ENCODE results near the gene HOXC5.

Gene HOXC5

DNA sequence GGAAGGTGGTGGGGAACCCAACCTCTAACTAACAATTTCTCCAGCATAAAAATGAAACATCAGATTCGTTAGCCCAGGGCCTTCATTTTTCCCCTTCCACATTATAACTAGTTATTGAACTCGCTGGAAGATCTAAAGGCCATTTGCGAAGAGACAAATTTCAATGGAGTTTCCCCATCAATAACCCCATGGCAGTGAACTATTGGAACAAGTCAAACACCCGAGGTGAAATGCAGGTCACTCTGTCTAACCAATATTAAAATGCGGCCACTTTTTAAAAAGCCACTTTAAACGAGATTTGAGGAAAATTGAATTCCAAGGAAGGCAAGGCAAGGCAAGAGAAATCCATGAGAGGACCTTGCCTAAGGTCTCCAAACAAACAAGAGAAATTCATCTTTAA is 16.3 kb downstream of the HOXC5 start:
- no peak for DNase-seq

DNA sequence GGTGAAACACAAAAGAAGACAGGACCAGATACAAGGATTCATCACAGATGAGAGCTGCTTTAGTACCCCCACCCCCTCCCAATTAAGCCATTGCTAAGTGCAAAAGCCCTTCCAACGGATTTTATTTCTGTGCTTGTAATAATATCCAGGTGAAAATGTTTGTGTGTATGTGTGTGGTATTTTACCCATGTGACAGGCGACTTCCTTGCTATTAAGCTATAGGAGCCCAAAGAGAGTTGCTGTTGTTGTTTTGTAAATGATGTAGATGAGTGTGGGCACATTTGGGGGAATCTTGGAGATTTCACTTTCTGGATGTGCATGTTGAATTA is 17.6 kb downstream of the HOXC5 start:
- DNase-seq = no peak

DNA sequence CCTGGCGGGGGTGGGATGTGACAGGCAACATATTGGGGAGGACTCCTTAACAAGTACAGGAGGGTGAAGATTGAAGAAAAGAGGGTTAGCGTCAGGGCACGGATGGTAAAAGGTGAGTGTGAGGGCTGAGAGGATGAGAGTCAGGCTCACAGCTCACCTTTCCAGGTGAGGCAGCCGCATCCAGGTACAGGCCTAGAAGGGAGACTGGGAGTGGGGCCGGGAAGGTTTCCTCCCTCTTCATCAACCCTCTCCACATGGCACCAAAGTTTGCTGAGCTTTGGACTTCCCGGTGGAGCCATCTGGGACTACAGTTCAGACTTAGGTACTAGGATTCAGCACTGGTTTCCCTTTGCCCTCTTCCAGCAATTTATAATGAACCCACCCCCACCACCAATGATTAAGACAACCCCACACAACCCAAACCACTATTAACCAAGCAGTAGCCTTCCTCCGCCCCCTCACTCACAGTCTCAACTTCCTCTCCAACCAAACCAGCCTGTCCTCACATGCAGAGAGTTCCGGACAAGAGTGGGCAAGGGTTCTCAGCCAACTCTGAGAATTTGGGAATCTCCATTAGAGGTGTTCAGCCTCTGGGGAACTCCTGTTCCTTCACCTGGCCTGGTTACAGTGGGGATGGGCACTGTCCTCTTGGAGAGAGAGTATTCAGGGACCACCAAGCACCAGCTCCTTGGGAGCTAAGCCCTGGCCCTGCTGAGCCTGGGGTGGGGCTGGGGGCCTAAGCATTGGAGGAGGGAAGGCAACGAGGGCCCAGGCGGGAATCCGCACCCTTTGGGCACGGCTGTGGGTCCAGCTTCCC is 18.4 kb downstream of the HOXC5 start:
- no peak for DNase-seq

DNA sequence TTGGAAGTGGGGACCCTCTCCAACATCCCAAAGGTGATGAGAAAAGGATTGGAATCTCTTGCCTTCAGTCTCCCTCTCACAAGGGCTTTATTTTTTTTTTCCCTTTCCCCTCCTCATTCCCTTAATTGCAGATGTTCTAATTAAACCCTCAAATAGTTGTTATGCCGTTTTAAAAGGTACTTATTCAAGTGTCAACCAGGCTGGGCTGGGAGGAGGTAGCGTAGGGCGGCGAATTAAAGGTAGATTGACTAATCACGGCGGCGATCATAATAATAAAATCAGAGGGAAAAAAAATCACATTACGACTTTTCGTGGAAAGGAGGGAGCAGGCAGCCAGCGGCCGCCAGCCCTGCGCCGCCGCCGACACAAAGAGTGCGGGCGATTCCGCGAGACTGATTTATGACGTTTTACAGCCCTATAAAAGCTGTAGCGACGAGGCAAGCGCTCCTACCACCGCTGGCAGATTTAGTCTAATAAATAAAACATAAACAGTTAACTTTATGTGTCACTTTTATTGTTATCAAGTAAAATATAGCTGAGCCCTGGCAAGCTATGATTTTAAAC is 19.1 kb downstream of the HOXC5 start:
- no peak for DNase-seq

DNA sequence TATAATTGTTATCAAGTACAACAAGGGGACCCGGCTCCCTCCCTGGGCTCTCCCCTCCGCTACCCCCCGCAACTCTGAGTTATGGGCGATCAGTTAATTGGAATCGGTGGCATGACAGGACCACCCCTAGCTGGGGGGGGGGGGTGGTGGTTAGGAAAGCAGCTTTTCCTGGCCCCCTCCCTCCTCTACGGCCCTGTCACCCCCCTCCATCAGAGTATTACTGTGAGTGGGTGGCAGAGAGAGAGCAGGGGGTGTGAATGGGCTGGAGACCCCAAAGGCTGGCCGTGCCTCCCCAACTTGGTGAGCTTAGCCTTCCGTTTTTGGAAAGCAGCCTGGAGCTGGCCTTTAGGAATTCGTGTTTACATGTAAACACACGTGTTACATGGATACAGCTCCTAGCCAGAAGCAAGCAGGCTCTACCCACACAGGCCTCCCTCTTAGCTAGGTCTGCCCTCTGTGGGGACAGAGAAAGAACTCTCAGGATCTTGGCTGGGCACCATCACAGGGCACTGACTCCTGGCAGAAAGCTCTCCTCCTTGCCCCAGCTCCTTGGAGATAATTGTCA is 19.7 kb downstream of the HOXC5 start:
- DNase-seq = no peak

DNA sequence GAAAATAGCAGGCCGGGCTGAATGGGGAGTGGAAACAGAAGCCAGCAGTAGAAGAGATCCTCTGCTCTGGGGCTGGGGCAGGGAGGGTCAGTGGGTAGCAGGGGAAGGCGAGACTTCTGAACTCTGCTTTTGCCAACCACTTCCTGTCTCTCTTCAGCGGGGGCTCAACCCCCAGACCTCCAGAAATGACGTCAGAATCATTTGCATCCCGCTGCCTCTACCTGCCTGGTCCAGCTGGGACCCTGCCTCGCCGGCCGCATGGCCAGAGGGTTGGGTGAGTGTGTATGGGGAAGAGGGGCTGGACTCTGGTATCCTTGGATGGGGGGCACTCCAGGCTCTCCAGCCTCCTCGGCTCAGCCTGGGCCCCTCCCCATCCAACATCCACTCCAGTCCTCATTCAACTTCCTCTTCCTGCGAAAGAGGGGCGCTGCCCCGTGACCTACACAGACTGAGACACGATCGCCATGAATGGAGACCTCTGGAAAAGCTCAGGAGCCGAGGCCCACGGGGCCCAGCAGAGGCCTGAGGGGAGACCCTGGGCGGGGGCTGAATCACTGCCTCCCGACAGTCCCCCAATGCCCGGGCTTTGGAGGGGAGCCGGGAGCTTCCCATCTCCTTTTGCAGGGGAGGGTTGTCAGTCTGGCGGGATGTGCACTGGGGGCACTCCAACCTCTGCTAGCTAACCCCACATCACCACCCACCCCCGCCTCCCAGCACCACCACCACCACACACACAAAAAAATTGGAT is 20.3 kb downstream of the HOXC5 start:
- DNase-seq = no peak

GRCh38 chr12:54053751-54054741 is 21.2 kb downstream of the HOXC5 start, which contains the start of gene HOXC4:
HOXC4 (plus strand) TSS chr12:54053835; CDS start chr12:54053923, 88 bp downstream.
- DNase-seq = no peak

GRCh38 chr12:54054742-54055194 is 21.9 kb downstream of the HOXC5 start:
- no peak for DNase-seq

DNA sequence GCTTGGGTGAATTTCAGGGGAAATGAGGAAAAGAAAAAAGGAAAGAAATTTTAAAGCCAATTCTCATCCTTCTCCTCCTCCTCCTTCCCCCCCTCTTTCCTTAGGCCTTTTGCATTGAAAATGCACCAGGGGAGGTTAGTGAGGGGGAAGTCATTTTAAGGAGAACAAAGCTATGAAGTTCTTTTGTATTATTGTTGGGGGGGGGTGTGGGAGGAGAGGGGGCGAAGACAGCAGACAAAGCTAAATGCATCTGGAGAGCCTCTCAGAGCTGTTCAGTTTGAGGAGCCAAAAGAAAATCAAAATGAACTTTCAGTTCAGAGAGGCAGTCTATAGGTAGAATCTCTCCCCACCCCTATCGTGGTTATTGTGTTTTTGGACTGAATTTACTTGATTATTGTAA is 22.7 kb downstream of the HOXC5 start:
- DNase-seq = no peak

- DNase-seq = no peak
These were observed 23.3 kb downstream of the HOXC5 start for GRCh38 chr12:54056110-54056509.

- DNase-seq = no peak
These were observed 25.4 kb downstream of the HOXC5 start for GRCh38 chr12:54058128-54058768.

- DNase-seq = no peak
These were observed 26.8 kb downstream of the HOXC5 start for GRCh38 chr12:54059668-54060067.

GRCh38 chr12:54060174-54060974 is 27.5 kb downstream of the HOXC5 start:
- DNase-seq = no peak

DNA sequence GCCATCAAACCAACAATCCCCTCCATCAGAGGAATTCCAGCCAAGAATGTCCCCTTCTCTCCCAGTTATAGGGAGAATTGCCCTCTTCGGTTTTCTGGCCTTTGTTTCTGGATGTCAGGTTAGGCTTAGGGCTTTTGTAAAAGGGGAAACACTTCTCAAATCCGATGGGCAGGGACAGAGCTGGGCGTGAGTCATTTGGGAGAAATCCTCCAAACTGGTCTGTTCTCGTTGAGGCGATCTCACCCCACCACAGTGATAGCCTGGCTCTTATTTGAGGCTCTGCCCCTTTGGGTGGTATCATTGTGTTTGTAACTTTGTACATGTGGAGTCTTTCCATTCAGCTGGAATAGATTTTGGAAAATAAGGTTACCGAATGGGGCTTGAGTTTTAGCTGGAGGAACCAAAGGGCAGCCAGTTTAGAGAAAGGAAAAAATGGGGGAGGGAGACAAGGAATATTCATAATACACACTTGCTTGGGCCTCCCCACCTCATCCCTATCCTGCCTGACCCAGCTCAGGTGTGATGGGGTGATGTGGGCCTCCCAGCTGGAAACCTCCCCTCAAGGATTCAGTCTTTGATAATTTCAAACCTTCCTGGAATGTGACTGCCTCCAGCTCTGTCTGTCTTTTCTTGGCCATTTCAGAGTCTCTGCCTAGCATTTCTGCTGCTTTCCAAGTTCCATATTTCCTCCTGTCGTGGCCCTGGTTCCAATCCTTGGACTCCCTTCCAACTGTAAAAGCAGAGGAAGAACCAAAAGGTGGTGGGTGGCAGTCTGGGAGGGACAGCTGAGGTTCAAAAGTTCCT is 28.3 kb downstream of the HOXC5 start:
- DNase-seq = no peak

- DNase-seq = no peak
These were observed 32.8 kb downstream of the HOXC5 start for GRCh38 chr12:54065677-54066076.

- DNase-seq = no peak
These were observed 33.6 kb downstream of the HOXC5 start for GRCh38 chr12:54066408-54066807.

- DNase-seq = no peak
These were observed 35.7 kb downstream of the HOXC5 start for GRCh38 chr12:54068418-54069070.

DNA sequence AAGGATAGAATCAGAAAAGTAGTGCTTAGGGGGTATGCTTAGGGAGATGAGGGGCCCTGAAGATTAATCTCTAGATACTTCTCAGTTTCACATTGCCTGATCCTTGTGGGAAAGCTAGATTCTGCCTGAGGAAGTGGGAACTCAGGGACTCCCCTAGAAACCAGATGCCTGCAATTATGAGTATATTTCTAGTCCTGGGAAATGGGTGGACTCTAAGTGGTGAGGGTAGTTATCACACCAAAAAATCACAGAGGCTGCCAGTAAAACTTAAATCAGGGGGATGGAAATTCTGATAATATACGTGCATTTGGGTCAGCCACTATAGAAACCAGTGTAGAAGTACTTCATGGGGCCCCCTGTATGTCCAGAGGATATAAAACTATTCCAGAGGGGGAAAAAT is 39.1 kb downstream of the HOXC5 start:
- DNase-seq = no peak

DNA sequence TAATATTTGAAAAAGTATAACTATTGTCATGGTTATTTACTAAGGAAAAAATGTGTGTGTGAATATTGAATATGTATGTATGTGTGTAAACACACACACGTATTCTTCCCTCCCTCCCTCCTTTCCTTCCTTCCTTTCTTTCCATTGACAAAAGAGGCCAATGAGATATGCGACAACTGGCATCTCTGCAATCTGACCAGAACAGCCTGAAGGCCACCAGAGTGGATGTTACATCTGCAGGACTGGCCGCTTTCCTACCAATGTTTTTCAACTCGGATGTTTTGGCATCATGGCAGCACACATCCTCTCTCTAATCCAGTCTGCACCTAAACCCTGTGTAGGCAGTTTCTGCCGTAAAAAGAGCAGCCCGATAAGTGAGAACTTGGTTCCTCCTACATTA is 41.5 kb downstream of the HOXC5 start:
- DNase-seq = no peak

DNA sequence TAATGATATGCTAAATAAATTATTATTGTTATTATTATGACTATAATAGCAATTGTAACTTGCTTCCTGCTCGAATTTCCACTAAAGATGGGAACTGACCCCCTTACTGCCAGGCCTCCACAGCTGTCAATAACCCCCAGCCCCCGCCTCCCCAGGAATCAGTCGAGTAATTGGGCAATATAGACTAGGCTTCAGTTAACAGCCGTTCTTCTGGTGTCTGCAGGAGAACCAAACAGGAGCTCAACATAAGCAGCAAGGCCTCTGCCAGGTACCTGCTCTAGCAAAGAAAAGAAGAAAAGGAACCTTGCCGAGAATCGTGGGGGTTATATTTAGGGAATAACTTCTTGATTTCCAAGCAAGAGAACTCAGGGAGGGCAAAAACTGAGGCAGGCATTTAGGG is 42.6 kb downstream of the HOXC5 start:
- DNase-seq = no peak

Measured in activated T-cell treated with anti-CD3 and anti-CD28 coated beads, Interleukin-2, amount 50 U/mL, for 1 hour (primary cell).